ENCODE data around the gene PNMA1. TPM values are rescaled to one million over a fixed set of nuclear protein-coding genes. Genes with fewer than 3 reads are reported as not detected.

The PNMA1 gene
- total and polyA plus RNA-seq, 2 of the 13 experiments (the other 11 are each of a cell fraction or from before 2014, with no cell fraction given), result 7.0 to 8.3 TPM

DNA sequence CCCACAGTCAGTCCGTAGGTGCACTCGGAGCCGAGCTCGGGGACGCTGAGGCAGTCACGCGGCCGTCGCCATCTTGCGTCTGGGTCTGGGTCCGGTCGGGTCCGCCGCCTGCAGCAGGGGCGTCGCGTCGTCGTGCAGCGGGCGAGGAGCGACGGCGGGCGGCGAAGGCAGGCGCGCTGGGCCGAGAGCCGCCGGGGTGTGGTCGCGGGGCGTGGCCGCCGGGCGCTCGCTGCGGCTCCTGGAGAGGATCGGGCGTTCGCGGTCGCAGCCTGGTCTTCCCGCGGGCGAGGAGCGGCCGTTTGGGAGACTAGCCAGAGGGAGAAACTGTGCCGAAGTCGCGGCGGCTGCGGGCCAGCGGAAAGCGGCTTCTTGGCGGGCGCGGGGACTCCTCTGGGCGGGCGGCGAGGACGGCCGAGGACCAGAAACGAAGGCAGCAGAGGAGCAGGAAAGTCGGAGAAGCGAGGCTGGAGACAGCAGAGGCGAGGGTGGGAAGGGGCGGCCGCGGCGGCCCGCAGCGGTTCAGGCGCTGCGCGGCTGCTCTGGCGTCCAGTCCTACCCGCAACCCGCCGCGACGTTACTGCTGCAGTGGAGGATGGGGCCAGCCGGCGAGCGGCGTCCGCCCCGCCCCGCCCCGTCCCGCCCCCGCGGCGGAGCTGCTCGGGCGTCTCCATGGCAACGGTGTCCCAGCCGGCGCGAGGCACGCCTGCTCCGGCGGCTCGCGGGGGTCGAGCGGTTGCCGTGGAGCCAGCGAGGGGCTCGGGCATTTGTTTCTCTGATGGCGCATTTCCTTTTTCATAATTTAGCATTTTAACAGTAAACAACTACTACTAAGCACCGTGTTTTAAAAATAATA, at the start of gene PNMA1 (continued):
- no peak for TF ChIP-seq RCOR2 (CRISPR knock-in tag; IDR thresholded peaks at IDR 0.05)
- TF ChIP-seq HNF4G (IDR thresholded peaks at IDR 0.05; ENCODE audit: borderline replicate concordance, low read depth, low read length), result no peak
- TF ChIP-seq HNF4G (CRISPR knock-in tag; IDR thresholded peaks at IDR 0.05; ENCODE audit: borderline replicate concordance, low read depth), result 0 out of 2 replicates have a peak, but pooled peaks have one; percentile 15
- peak; percentile 38; the same call in 1 of the 2 replicates for TF ChIP-seq ZNF768 (CRISPR knock-in tag; IDR thresholded peaks at IDR 0.05)
- no peak for TF ChIP-seq ELF1 (CRISPR knock-in tag; IDR thresholded peaks at IDR 0.05)
- TF ChIP-seq ZNF230 (CRISPR knock-in tag; IDR thresholded peaks at IDR 0.05), result no peak; the same call in 1 of the 2 replicates
- TF ChIP-seq ZNF740 (CRISPR knock-in tag; IDR thresholded peaks at IDR 0.05), result no peak
- no peak for TF ChIP-seq REST (IDR thresholded peaks at IDR 0.05; ENCODE audit: borderline replicate concordance in 1 of 2, low read depth in 1 of 2, low read length in 2 of 2)
- peak; percentile 75 for TF ChIP-seq ZNF547 (CRISPR knock-in tag; IDR thresholded peaks at IDR 0.05)
- peak; percentile 69 for TF ChIP-seq ZBTB3 (CRISPR knock-in tag; IDR thresholded peaks at IDR 0.05; ENCODE audit: borderline replicate concordance, low read depth)
- peak; percentile 94 for TF ChIP-seq ZNF687 (CRISPR knock-in tag; IDR thresholded peaks at IDR 0.05)
- no peak for TF ChIP-seq PBX2 (CRISPR knock-in tag; IDR thresholded peaks at IDR 0.05)
- TF ChIP-seq ATF7-NPFF (CRISPR knock-in tag; IDR thresholded peaks at IDR 0.05; ENCODE audit: low read depth), result peak; percentile 74; the same call in 1 of the 2 replicates
- TF ChIP-seq, protein P1, sequence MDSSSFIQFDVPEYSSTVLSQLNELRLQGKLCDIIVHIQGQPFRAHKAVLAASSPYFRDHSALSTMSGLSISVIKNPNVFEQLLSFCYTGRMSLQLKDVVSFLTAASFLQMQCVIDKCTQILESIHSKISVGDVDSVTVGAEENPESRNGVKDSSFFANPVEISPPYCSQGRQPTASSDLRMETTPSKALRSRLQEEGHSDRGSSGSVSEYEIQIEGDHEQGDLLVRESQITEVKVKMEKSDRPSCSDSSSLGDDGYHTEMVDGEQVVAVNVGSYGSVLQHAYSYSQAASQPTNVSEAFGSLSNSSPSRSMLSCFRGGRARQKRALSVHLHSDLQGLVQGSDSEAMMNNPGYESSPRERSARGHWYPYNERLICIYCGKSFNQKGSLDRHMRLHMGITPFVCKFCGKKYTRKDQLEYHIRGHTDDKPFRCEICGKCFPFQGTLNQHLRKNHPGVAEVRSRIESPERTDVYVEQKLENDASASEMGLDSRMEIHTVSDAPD (CRISPR knock-in tag; IDR thresholded peaks at IDR 0.05), result no peak
- TF ChIP-seq NKX3-1 (CRISPR knock-in tag; IDR thresholded peaks at IDR 0.05), result no peak
- no peak for TF ChIP-seq ZNF7 (CRISPR knock-in tag; IDR thresholded peaks at IDR 0.05)

Measured in HepG2 (cell line).